ENCODE results near the gene MARCHF7.

MARCHF7 gene

GRCh38 chr2:159725713-159726112 is 13.4 kb downstream of the MARCHF7 start:
- no peak for TF ChIP-seq CTCF (IDR thresholded peaks at IDR 0.05)
- Mint-ChIP-seq H3K27ac (no peak overlapping the region), H3K36me3 (ENCODE audit: low read depth) (peaks cover 97% of the 10 kb centered on the region), H3K4me1 (no peaks in the 10 kb centered on the region), H3K27me3 (ENCODE audit: low read depth, poor library complexity) (peaks cover 3% of the 10 kb centered on the region), H3K4me3 (no peak overlapping the region), H3K9me3 (peaks cover 61% of the 10 kb centered on the region)
- no peak for DNase-seq

GRCh38 chr2:159728629-159729028 is 16.3 kb downstream of the MARCHF7 start:
- Mint-ChIP-seq H3K27me3 (ENCODE audit: low read depth, poor library complexity) (peaks cover 3% of the 10 kb centered on the region), H3K9me3 (peaks cover 35% of the 10 kb centered on the region), H3K36me3 (ENCODE audit: low read depth) (peaks cover 90% of the 10 kb centered on the region), H3K4me1 (no peaks in the 10 kb centered on the region), H3K4me3 (no peak overlapping the region), H3K27ac (no peak overlapping the region)
- no peak for TF ChIP-seq CTCF (IDR thresholded peaks at IDR 0.05)
- no peak for DNase-seq

- Mint-ChIP-seq H3K4me3 (no peak overlapping the region), H3K9me3 (no peaks in the 10 kb centered on the region), H3K4me1 (no peaks in the 10 kb centered on the region), H3K36me3 (ENCODE audit: low read depth) (peaks cover 73% of the 10 kb centered on the region), H3K27me3 (ENCODE audit: low read depth, poor library complexity) (no peaks in the 10 kb centered on the region), H3K27ac (no peak overlapping the region)
- no peak for TF ChIP-seq CTCF (IDR thresholded peaks at IDR 0.05)
- no peak for DNase-seq
These were observed 23.3 kb downstream of the MARCHF7 start for GRCh38 chr2:159735648-159736047.

- Mint-ChIP-seq H3K4me3 (no peak overlapping the region), H3K9me3 (no peaks in the 10 kb centered on the region), H3K27me3 (ENCODE audit: low read depth, poor library complexity) (no peaks in the 10 kb centered on the region), H3K27ac (no peak overlapping the region), H3K36me3 (ENCODE audit: low read depth) (peaks cover 70% of the 10 kb centered on the region), H3K4me1 (no peaks in the 10 kb centered on the region)
- no peak for DNase-seq
- TF ChIP-seq CTCF (IDR thresholded peaks at IDR 0.05) = no peak
These were observed 23.7 kb downstream of the MARCHF7 start for GRCh38 chr2:159736048-159736447.

- Mint-ChIP-seq H3K27ac (peak overlapping the region; percentile 45), H3K27me3 (ENCODE audit: low read depth, poor library complexity) (no peaks in the 10 kb centered on the region), H3K4me1 (no peaks in the 10 kb centered on the region), H3K36me3 (ENCODE audit: low read depth) (peaks cover 76% of the 10 kb centered on the region), H3K4me3 (no peak overlapping the region), H3K9me3 (no peaks in the 10 kb centered on the region)
- TF ChIP-seq CTCF (IDR thresholded peaks at IDR 0.05) = no peak
- no peak for DNase-seq
These were observed 25.1 kb downstream of the MARCHF7 start for GRCh38 chr2:159737292-159737916.

- Mint-ChIP-seq H3K27me3 (ENCODE audit: low read depth, poor library complexity) (no peaks in the 10 kb centered on the region), H3K4me1 (no peaks in the 10 kb centered on the region), H3K27ac (no peak overlapping the region), H3K4me3 (no peak overlapping the region), H3K9me3 (no peaks in the 10 kb centered on the region), H3K36me3 (ENCODE audit: low read depth) (peaks cover 76% of the 10 kb centered on the region)
- DNase-seq = no peak
- no peak for TF ChIP-seq CTCF (IDR thresholded peaks at IDR 0.05)
These were observed 25.6 kb downstream of the MARCHF7 start for GRCh38 chr2:159737917-159738296.
